ENCODE measurements around the gene HTRA3.

DNA sequence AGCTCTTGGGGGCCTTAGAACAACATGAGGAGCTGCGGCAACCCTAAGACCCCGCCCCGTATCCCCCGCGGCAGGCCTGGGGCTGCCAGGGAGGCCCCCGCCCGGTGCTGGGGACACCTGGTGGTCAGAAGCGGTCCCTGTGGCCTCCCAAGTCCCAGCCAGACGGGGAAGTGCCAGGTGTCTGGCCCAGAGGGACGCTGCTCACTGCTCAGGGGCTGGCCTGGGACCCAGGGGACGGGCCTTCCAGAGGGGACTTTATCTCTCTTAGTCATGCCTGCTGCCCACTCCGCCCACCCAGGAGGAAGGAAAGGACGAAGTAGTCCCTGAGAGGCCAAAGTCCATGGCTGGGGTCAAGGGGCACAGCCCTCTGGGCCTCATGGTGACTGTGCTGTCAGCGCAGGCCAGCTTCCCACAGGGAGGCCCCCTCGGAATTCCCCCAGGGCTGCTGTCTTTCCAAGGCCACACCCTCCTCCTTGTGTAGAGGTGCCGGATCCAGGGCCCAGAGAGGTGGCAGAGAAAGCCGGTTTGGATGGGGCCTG lies 31.0 kb upstream of the HTRA3 start:
- TF ChIP-seq CTCF (IDR thresholded peaks at IDR 0.05) (no peak), POLR2A (IDR thresholded peaks at IDR 0.05) (no peak)

Measured in lower leg skin (tissue), 3 donors.